ENCODE results near the gene SEC62.

SEC62 gene

DNA sequence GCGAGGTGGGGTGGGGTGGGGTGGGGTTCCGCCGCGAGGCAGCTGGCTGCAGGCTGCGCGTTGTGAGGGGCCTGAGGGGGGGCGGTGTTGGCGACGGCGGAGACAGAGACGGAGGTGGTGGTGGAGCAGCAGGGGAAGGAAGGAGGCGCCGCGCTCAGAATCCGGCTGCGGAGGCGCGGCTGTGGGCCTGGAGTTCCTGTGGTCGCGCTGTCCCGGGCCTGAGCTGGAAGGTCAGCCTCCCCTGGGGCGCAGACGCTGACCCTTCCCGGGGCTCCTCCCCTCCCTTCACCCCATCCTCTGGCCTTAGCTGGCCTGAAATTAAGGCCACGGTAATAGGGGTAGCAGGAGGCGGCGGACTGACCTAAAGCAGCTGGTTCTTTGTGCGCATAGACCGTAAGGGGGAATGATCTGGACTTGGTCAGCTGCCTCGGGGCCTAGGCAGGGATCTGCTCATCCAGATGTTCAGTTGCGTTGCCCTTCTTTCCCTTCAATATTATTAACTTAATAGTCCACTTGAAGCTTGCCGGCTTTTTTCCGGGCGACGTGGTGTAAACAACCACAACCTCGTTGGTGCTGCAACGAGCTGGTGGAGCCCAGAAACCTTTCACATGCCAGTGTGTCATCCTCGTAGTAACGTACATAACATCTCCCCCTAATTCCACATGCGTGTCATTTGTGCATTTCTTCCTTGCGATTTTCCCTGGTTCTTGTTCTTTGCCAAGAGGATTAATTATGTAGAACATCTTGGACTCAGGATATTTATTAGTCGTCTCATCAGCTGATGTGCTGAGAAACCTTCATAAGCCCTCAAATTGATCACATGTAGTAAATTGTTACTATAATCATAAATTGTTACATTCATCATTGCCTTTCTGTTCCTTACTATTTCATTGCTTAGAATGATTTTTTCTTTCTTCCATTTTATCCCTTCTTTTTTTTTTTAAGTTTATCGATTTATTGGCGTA is 626 bp downstream of the SEC62 start:
- peak; percentile 31 to 44 for DNase-seq

- DNase-seq: no peak
Measured at GRCh38 chr3:169968224-169968885, 1.7 kb downstream of the SEC62 start.

DNA sequence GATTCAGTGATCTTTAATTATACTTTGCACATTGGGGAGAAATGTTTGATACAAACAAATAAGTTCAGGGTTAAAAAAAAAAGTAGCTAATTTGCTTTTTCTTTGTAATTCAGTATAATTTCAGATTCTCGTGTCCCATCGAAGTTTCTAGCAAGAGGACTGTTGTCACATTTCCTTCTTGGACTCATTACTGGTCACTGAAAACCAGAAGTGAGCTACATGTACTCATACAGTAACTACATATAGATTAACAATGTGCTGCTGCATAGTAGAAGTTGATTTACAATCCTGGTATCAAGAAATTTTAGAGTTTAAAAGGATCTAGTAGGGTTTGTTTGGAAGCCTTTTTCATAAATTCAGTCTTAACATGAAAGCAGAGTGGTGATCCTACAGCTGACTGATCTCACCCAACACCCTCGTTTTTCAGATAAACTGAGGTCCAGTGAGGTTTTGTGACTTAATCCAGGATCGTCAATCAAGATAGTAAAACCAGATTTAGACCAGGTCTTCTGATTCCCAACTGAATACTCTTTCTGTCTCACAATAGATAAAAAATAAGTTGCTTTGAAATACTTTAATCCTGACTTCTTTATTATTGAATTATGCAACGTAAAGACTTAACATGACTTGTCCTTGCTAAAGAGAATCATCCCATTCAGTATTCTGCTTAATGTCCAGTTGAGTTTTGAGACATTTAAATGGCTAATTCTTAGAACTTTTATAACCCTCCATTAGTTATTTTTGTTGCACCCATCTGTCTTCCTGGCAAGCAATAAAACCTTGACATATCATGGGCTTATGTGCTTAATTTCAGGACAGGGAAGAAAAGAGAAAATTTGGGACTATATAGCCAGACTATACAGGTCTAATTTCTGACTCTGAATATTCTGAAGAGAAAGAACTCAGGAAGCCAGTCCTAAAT is 2.8 kb downstream of the SEC62 start:
- DNase-seq: no peak

- no peak for DNase-seq
Measured at GRCh38 chr3:169970847-169971246, 4.2 kb downstream of the SEC62 start.

DNA sequence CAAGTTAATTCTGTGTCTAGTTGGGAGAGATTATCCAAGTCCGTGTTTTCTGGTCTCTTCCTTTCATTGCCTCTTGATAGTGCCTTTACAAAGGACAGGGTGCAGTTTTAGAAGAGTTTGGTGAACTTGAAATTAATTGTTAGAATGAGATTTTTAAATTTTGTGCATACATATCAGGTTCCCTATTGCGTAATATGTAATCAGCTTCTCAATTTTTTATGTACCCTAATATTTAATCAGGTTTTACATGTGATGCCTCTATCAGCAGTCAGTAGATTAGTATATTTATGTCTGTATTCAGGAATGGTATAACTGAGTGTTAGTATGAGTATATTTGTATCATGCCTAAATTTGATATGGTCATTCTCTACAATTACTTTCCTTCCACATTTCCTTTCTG is 4.9 kb downstream of the SEC62 start:
- no peak for DNase-seq

DNA sequence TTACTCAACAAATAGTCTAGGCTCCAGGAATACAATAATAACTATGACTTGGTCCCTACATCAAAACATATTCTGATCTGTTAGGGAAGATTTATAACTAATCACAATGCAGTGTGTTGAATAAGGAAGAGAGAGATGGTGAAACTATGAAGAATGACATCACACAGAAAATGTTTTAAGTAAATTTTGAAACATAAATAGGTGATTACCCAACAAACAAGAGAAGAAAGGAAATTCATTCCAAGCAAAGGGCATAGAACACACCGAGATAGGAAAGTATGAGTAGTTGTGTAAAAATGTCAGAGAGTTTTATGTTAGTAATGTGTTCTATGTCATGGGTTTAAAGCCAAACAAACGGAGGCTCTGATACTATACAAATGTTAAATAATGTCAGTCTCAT is 13.4 kb downstream of the SEC62 start:
- DNase-seq: no peak

- no peak for DNase-seq
Measured at GRCh38 chr3:169984292-169984691, 17.7 kb downstream of the SEC62 start.

GRCh38 chr3:169990431-169990830 is 23.8 kb downstream of the SEC62 start:
- DNase-seq: no peak

DNA sequence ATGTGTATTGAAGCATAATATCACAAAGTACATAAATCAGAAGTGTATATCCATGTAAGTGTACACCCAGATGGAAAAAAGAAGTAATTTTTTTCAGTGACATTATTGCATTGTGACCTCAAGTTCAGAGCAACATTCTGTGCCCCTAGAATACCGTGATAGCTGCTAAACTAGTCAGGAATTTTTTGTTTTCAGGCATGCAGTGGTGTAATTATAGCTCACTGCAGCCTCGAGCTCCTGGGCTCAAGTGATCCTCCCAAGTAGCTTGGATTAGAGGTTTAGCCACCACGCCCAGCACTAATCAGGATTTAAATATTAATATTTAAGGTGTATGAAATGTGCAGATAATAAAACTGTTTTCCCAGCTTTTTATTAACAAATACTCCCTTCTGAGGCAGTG is 25.5 kb downstream of the SEC62 start:
- no peak for DNase-seq

DNA sequence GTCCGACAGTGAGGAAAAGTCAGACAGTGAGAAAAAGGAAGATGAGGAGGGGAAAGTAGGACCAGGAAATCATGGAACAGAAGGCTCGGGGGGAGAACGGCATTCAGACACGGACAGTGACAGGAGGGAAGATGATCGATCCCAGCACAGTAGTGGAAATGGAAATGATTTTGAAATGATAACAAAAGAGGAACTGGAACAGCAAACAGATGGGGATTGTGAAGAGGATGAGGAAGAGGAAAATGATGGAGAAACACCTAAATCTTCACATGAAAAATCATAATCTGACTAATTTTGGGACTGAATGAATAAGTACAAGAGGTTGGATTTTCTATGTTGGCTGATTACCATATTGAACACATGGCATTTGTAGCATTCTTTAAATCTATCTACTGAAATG is 26.2 kb downstream of the SEC62 start:
- DNase-seq: no peak

DNA sequence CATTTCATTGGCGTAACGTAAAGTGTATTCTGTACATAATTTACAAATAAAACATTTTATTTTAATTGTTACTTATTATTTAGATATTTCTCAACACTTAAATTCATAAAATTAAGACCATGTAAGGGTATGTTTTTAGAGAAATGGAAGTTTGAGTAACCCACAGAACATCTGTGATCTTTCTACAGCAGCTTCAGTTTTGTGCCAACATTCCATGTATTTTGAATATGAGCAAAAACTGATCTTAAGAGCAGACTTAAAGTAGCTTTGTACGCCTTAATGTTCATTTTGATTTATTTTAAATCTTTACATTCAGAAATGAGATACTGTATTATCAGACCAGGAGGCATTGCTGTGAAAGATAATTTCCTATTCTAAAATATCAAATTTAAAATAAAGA is 27.2 kb downstream of the SEC62 start:
- DNase-seq: no peak

GRCh38 chr3:169996063-169996462 is 29.5 kb downstream of the SEC62 start:
- no peak for DNase-seq

DNA sequence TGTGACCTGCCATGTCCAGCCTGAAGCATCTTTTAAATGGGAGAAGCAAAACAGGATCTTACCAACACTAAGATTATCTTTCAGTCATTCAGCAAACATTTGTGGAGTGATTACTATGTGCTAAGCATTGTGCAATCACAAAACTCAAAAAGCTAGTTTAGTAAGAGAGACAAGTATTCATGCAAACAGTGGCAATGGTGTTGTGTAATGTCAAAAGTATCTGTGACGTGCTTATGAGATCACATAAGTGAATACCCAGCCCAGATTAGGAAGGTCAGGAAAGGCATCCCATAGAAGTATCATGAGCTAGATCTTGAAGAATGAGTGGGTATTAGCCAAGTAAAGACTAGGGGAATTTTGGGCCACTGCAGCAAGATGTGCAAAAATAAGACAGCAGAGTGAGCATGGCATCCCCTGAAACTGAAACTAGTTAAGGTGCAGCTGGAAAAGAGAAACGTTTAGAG is 32.1 kb downstream of the SEC62 start:
- no peak for DNase-seq

DNA sequence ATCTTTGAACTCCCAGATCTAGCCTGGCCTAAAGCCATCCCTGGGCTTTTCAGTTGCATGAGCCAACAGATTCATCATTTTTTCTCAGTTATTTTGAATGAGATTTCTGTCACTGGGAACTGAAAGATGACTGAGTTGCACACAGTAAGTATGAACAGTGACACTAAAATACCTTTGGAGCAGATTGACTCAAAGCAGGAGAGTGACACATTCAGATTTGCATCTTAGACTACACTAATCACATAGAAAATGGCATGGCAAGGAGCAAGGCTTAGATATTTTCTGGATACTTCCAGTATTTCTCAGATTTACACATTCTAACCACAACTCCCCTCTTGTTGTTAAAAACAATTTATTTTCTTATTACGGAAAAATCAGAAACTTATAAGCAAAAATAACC is 32.8 kb downstream of the SEC62 start:
- DNase-seq: peak in 1 of 2 experiments; percentile 27

DNA sequence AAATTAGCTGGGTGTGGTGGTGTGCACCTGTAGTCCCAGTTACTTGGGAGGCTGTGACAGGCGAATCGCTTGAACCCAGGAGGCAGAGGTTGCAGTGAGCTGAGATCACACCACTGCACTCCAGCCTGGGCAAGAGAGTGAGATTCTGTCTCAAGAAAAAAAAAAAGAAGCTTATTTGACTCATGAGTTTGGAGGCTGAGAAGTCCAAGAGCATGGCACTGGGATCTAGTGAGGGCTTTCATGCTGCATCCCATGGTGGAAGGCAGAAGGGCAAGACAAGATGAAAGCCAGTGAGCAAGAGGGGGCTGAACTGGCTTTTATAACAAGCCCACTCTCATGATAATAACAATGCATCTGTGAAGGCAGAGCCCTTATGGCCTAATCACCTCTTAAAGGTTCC is 33.4 kb downstream of the SEC62 start:
- no peak for DNase-seq

GRCh38 chr3:170002231-170002630 is 35.6 kb downstream of the SEC62 start:
- DNase-seq: no peak

- no peak for DNase-seq
Measured at GRCh38 chr3:170002879-170003278, 36.3 kb downstream of the SEC62 start.

- DNase-seq: no peak
Measured at GRCh38 chr3:170003881-170004356, 37.3 kb downstream of the SEC62 start.

GRCh38 chr3:170007031-170007663 is 40.5 kb downstream of the SEC62 start:
- peak; percentile 18 to 43 for DNase-seq

- DNase-seq: no peak
Measured at GRCh38 chr3:170010498-170010897, 43.9 kb downstream of the SEC62 start.

GRCh38 chr3:170012683-170013400 is 46.2 kb downstream of the SEC62 start:
- DNase-seq: no peak

DNA sequence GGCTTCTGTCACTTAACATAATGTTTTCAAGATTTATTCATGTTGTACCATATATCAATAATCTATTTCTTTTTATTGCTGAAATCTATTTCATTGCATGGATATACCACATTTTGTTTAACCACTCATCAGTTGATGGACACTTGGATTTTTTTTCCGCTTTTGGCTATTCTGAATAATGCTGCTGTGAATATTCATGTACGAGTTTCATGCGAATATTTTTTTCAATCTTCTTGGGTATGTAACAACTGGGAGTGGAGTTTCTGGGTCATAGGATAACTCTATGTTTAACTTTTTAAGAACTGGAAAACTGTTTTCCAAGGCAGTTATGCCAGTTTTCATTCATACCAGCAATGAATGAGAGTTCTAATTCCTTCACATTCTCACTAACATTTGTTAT is 49.5 kb downstream of the SEC62 start:
- no peak for DNase-seq

All from activated CD4-positive, alpha-beta T cell treated with anti-CD3 and anti-CD28 coated beads, Interleukin-2, amount 50 U/mL, for 48 hours (primary cell).